ENCODE measurements around the gene PSMB3.

GRCh38 chr17:38721802-38722201 is 30.7 kb upstream of the PSMB3 start:
- TF ChIP-seq CTCF (IDR thresholded peaks at IDR 0.05) (no peak), POLR2A (IDR thresholded peaks at IDR 0.05) (no peak), POLR2AphosphoS5 (IDR thresholded peaks at IDR 0.05) (no peak)

Data from breast epithelium (tissue), 3 donors.